Measurements from ENCODE around the gene NCLN.

NCLN gene

DNA sequence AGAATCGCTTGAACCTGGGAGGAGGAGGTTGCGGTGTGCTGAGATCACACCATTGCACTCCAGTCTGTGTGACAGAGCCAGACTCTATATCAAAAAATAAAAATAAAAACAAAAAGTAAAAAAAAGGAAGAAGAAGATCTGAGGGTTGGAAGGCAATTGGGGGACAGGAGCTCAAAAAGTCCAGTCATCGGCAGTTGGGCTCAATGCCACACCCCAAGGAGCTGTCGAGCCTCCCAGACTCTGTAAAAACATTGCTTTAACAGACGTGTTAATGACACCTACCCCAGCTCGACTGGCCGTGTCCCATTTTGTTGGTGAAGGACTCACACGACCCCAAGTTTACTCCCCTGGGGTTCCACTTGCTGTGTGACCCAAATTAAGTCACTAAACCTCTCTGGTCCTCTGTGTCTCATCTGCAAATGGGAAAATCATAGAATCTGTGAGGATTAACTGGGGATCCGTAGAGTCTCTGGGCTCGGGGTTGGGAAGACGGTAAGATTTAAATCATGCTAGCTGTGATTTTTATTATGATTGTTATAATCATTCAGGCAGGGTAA, 42.9 kb upstream of the NCLN start:
- no peak overlapping the region for H3K27ac ChIP-seq
- H3K4me3 ChIP-seq = no peak overlapping the region
- no peak overlapping the region for H3K9ac ChIP-seq (ENCODE audit: insufficient read length)
- TF ChIP-seq FOXP2 (optimal IDR thresholded peaks at IDR 0.05; ENCODE audit: control extremely low read depth, extremely low read length, insufficient read depth) = no peak
- TF ChIP-seq POLR2AphosphoS5 (IDR thresholded peaks at IDR 0.05; ENCODE audit: borderline replicate concordance, low read depth, low read length) = no peak
- TF ChIP-seq EZH2 (IDR thresholded peaks at IDR 0.05) = no peak
- DNase-seq (ENCODE audit: low read depth, low spot score) = no peak
- H3K9me3 ChIP-seq (ENCODE audit: low read depth, low read length) = no peaks in the 10 kb centered on the region
- H3K36me3 ChIP-seq (ENCODE audit: insufficient read depth, low read length) = no peaks in the 10 kb centered on the region

DNA sequence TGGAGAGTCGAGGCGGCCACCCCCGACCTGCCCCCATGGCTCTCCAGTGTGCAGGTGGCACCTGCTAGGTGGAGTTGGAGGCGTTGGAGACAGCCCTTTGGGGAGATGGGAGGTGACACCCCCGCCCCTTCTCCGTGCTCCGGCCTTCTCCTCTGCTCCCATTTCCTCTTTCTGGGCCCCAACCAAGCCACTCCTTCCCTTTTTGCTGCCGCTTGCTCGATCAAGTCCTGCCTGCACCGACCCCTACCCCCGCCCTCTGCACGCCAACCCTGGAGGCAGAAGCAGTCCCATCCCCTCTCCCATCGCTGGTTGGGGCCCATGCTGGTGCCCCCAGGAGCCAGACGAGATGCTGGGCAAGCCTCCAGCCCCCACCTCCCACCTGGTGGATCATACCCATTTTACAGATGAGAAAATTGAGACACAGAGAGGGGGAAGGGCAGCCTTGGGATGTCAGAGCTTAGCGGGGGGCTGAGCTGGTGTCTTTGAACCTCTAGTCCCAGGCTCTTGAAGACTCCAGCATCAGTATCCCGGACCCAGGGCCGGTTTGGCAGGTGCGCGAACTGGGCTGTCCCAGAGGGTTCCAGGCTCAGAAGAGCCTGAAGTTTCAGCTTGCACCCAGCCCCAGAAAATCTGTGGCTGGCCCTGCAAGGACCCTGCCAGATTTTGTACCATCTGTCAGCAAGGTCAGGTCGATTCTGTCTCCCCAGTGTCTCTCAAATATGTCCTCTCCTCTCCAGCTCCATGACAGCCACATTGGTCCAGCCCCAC, 39.6 kb upstream of the NCLN start:
- Histone ChIP-seq H3K27ac (no peak overlapping the region), H3K4me3 (no peak overlapping the region), H3K9ac (ENCODE audit: insufficient read length) (no peak overlapping the region), H3K9me3 (ENCODE audit: low read depth, low read length) (no peaks in the 10 kb centered on the region), H3K36me3 (ENCODE audit: insufficient read depth, low read length) (no peaks in the 10 kb centered on the region)
- DNase-seq (ENCODE audit: low read depth, low spot score) = no peak
- TF ChIP-seq EZH2 (IDR thresholded peaks at IDR 0.05) (no peak), FOXP2 (optimal IDR thresholded peaks at IDR 0.05; ENCODE audit: control extremely low read depth, extremely low read length, insufficient read depth) (no peak), POLR2AphosphoS5 (IDR thresholded peaks at IDR 0.05; ENCODE audit: borderline replicate concordance, low read depth, low read length) (no peak)

DNA sequence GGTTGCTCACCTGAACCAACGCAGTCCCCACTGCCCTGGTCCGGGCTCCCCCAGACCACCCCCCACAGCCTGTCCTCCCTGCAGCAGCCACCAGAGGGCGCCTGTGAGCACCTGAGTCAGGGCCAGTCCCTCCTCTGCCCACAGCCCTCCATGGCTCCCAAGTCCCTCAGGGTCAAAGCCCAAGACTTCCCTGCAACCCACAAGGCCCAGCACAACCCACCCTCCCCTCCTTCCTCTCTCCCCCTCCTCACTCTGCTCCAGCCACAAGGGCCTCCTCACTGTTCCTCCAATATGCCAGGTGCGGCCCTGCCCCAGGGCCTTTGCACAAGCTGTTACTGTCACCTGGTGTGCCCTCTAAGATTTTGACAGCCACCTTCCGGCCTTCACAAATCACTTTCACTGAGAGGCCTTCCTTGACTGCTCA, 39.0 kb upstream of the NCLN start:
- Histone ChIP-seq H3K9me3 (ENCODE audit: low read depth, low read length) (no peaks in the 10 kb centered on the region), H3K9ac (ENCODE audit: insufficient read length) (no peak overlapping the region), H3K36me3 (ENCODE audit: insufficient read depth, low read length) (no peaks in the 10 kb centered on the region), H3K27ac (no peak overlapping the region), H3K4me3 (no peak overlapping the region)
- no peak for DNase-seq (ENCODE audit: low read depth, low spot score)
- TF ChIP-seq EZH2 (IDR thresholded peaks at IDR 0.05) (no peak), POLR2AphosphoS5 (IDR thresholded peaks at IDR 0.05; ENCODE audit: borderline replicate concordance, low read depth, low read length) (no peak), FOXP2 (optimal IDR thresholded peaks at IDR 0.05; ENCODE audit: control extremely low read depth, extremely low read length, insufficient read depth) (no peak)

DNA sequence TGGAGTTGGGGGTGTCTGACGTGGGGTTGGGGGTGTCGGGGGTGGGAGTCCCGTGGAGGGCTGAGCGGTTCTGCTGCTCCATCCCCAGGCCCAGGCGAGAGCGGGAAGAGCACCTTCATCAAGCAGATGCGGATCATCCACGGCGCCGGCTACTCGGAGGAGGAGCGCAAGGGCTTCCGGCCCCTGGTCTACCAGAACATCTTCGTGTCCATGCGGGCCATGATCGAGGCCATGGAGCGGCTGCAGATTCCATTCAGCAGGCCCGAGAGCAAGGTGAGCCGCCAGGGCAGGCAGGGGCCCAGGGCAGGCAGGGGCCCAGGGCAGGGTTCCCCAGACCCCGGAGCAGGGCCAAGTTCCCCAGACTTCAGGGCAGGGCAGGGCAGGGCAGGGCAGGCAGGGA, 37.2 kb upstream of the NCLN start:
- DNase-seq (ENCODE audit: low read depth, low spot score) = no peak
- H3K9ac ChIP-seq (ENCODE audit: insufficient read length) = no peak overlapping the region
- no peaks in the 10 kb centered on the region for H3K9me3 ChIP-seq (ENCODE audit: low read depth, low read length)
- no peak overlapping the region for H3K27ac ChIP-seq
- TF ChIP-seq FOXP2 (optimal IDR thresholded peaks at IDR 0.05; ENCODE audit: control extremely low read depth, extremely low read length, insufficient read depth) (no peak), POLR2AphosphoS5 (IDR thresholded peaks at IDR 0.05; ENCODE audit: borderline replicate concordance, low read depth, low read length) (no peak), EZH2 (IDR thresholded peaks at IDR 0.05) (no peak)
- H3K4me3 ChIP-seq = no peak overlapping the region
- no peaks in the 10 kb centered on the region for H3K36me3 ChIP-seq (ENCODE audit: insufficient read depth, low read length)

DNA sequence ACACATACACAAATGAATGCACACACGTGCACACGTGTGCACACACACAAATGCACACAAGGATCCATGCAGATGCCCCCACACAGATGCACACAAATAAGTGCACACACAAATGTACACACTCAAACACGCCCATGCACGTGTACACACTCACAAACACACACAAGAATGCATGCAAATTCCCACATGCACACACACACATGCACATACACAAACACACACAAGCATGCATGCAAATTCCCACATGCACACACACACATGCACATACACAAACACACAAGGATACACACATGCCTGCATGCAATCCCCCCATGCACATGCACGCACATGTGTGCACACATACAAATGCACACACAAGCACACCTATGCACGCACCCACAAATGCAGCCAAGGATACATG, 36.6 kb upstream of the NCLN start:
- DNase-seq (ENCODE audit: low read depth, low spot score) = no peak
- Histone ChIP-seq H3K27ac (no peak overlapping the region), H3K9ac (ENCODE audit: insufficient read length) (no peak overlapping the region)

DNA sequence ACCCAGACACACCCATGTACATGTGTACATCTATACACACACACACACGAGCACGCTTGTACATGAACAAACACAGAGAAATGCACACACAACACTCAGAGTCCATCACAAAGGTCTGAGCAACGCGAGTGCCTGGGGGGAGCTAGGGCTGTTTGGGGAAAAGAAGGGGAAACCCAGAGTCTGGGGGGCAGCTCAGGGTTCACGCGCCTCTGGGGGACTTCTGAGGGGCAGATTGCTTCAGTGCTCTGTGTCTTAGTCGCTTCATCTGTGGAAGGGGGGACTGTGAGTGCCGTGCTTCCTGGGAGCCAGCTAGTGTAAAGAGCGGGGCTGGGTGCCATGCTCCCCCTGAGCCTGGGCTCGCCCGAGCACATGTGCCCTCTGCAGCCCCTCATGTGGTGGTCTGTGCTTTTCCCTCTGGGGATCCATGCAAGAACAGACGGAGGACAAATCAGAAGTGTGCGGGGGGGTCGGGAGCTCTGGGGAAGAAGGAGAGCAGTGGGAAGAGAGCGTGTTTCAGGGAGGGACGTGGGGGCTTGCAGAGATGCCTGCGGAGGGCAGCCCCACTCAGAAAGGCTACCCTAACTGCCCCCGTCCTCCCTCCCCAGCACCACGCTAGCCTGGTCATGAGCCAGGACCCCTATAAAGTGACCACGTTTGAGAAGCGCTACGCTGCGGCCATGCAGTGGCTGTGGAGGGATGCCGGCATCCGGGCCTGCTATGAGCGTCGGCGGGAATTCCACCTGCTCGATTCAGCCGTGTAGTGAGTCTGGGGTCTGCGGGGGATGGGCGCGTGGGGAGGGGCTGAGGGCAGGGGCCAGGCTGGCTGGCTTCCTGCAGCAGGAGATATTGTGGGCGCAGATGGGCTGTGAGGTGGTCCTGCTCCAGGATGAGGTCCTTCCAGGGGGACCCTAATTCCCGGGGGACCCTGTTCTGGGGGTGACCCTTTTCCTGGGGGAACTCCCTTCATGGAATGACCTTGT, 35.9 kb upstream of the NCLN start:
- DNase-seq (ENCODE audit: low read depth, low spot score) = no peak
- Histone ChIP-seq H3K27ac (no peak overlapping the region), H3K9ac (ENCODE audit: insufficient read length) (no peak overlapping the region), H3K36me3 (ENCODE audit: insufficient read depth, low read length) (no peaks in the 10 kb centered on the region), H3K4me3 (no peak overlapping the region), H3K9me3 (ENCODE audit: low read depth, low read length) (no peaks in the 10 kb centered on the region)
- TF ChIP-seq EZH2 (IDR thresholded peaks at IDR 0.05) (no peak), FOXP2 (optimal IDR thresholded peaks at IDR 0.05; ENCODE audit: control extremely low read depth, extremely low read length, insufficient read depth) (no peak), POLR2AphosphoS5 (IDR thresholded peaks at IDR 0.05; ENCODE audit: borderline replicate concordance, low read depth, low read length) (no peak)

More for the DNA sequence above, 36.6 kb upstream of the NCLN start:
- H3K4me3 ChIP-seq = no peak overlapping the region
- no peaks in the 10 kb centered on the region for H3K9me3 ChIP-seq (ENCODE audit: low read depth, low read length)
- no peaks in the 10 kb centered on the region for H3K36me3 ChIP-seq (ENCODE audit: insufficient read depth, low read length)
- TF ChIP-seq EZH2 (IDR thresholded peaks at IDR 0.05) (no peak), POLR2AphosphoS5 (IDR thresholded peaks at IDR 0.05; ENCODE audit: borderline replicate concordance, low read depth, low read length) (no peak), FOXP2 (optimal IDR thresholded peaks at IDR 0.05; ENCODE audit: control extremely low read depth, extremely low read length, insufficient read depth) (no peak)

DNA sequence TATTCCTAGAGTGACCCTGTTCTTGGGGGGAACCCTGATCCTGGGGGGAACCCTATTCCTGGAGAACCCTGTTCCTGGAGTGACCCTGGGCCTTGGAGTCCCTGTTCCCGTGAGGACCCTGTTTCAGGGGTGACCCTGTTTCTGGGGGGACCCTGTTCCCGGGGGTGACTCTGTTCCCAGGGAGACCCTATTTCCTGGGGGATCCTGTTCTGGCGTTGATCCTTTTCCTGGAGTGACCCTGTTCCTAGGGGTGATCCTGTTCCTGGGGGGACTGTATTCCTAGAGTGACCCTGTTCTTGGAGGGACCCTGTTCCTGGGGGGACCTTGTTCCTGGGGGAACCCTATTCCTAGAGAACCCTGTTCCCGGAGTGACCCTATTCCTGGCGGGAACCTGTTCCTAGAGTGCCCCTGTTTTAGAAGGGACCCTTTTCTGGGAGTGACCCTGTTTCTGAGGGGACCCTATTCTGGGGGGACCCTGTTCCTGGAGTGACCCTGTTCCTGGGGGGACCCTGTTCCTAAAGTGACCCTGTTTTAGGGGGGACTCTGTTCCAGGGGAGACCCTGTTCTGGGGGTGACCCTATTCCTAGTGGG, 34.9 kb upstream of the NCLN start:
- TF ChIP-seq POLR2AphosphoS5 (IDR thresholded peaks at IDR 0.05; ENCODE audit: borderline replicate concordance, low read depth, low read length) = no peak
- no peak for TF ChIP-seq EZH2 (IDR thresholded peaks at IDR 0.05)
- TF ChIP-seq FOXP2 (optimal IDR thresholded peaks at IDR 0.05; ENCODE audit: control extremely low read depth, extremely low read length, insufficient read depth) = no peak
- H3K9ac ChIP-seq (ENCODE audit: insufficient read length) = no peak overlapping the region
- no peak for DNase-seq (ENCODE audit: low read depth, low spot score)
- no peak overlapping the region for H3K27ac ChIP-seq
- no peaks in the 10 kb centered on the region for H3K9me3 ChIP-seq (ENCODE audit: low read depth, low read length)
- H3K36me3 ChIP-seq (ENCODE audit: insufficient read depth, low read length) = no peaks in the 10 kb centered on the region
- no peak overlapping the region for H3K4me3 ChIP-seq
